ENCODE results near the gene IRF6.
"Not testable (repeated sequence)": the region's sequence is repeated elsewhere in the genome, so short reads cannot be mapped to it uniquely, and the experiment has no call there.

The IRF6 gene

GRCh38 chr1:209797978-209798639 is 7.8 kb downstream of the IRF6 start:
- no peak overlapping the region for H3K4me3 ChIP-seq (replicated peaks in 1 of 2; ENCODE audit: low read depth in 2 of 2, low read length in 2 of 2)
- no peak for TF ChIP-seq CTCF (IDR thresholded peaks at IDR 0.05; ENCODE audit: low read depth, low read length)
- no peak for DNase-seq (ENCODE audit: low read depth in 2 of 2)

- not testable (repeated sequence) for DNase-seq (ENCODE audit: low read depth in 2 of 2); H3K4me3 ChIP-seq (replicated peaks in 1 of 2; ENCODE audit: low read depth in 2 of 2, low read length in 2 of 2)
Measured at GRCh38 chr1:209793711-209794110, 12.2 kb downstream of the IRF6 start.

- TF ChIP-seq CTCF (IDR thresholded peaks at IDR 0.05; ENCODE audit: low read depth, low read length), result no peak
- DNase-seq (ENCODE audit: low read depth in 2 of 2), result no peak
- H3K4me3 ChIP-seq (replicated peaks in 1 of 2; ENCODE audit: low read depth in 2 of 2, low read length in 2 of 2), result no peak overlapping the region
Measured at GRCh38 chr1:209791920-209792319, 14.0 kb downstream of the IRF6 start.

- no peak overlapping the region for H3K4me3 ChIP-seq (replicated peaks in 1 of 2; ENCODE audit: low read depth in 2 of 2, low read length in 2 of 2)
Measured at GRCh38 chr1:209790286-209791193, 15.4 kb downstream of the IRF6 start.

GRCh38 chr1:209789245-209789644 is 16.7 kb downstream of the IRF6 start:
- no peak overlapping the region for H3K4me3 ChIP-seq (replicated peaks in 1 of 2; ENCODE audit: low read depth in 2 of 2, low read length in 2 of 2)
- no peak for DNase-seq (ENCODE audit: low read depth in 2 of 2)
- TF ChIP-seq CTCF (IDR thresholded peaks at IDR 0.05; ENCODE audit: low read depth, low read length), result no peak

More at GRCh38 chr1:209790286-209791193, 15.4 kb downstream of the IRF6 start:
- TF ChIP-seq CTCF (IDR thresholded peaks at IDR 0.05; ENCODE audit: low read depth, low read length), result no peak
- DNase-seq (ENCODE audit: low read depth in 2 of 2), result no peak

- no peak overlapping the region for H3K4me3 ChIP-seq (replicated peaks in 1 of 2; ENCODE audit: low read depth in 2 of 2, low read length in 2 of 2)
- no peak for TF ChIP-seq CTCF (IDR thresholded peaks at IDR 0.05; ENCODE audit: low read depth, low read length)
- peak in 1 of 2 donors; percentile 59 for DNase-seq (ENCODE audit: low read depth in 2 of 2)
Measured at GRCh38 chr1:209787551-209787950, 18.4 kb downstream of the IRF6 start.

GRCh38 chr1:209786146-209786545 is 19.8 kb downstream of the IRF6 start:
- no peak overlapping the region for H3K4me3 ChIP-seq (replicated peaks in 1 of 2; ENCODE audit: low read depth in 2 of 2, low read length in 2 of 2)
- TF ChIP-seq CTCF (IDR thresholded peaks at IDR 0.05; ENCODE audit: low read depth, low read length), result no peak
- DNase-seq (ENCODE audit: low read depth in 2 of 2), result no peak
